PC-9 (cell line): ENCODE data around the gene ROR2. TPM values are rescaled to one million over a fixed set of nuclear protein-coding genes. Genes with fewer than 3 reads are reported as not detected.

Experiments used
- BruUV-seq: library from RNA; stranded (reverse); fragments of 400-500 nt; replicated peaks from 2 replicates; lab custom pipeline; 2021; lab: Mats Ljungman, UMichigan
- CTCF ChIA-PET: fragments of 300-600 bp; sonication (Branson Sonifier 250); formaldehyde crosslinking; loops from one replicate; lab custom pipeline; 2022; ENCODE audit warnings: antibody characterized with exemption; lab: Charles Lee
- POLR2A ChIA-PET: fragments of 300-600 bp; sonication (Branson Sonifier 250); formaldehyde crosslinking; loops from one replicate; lab custom pipeline; 2022; ENCODE audit warnings: antibody characterized with exemption; ENCODE audit not compliant: unreplicated experiment; lab: Charles Lee
- DNase-seq, 2 experiments: peaks; one replicate each; pipeline versions ENCODE4 v3.0.0 to v3.0.0-alpha.2; 2015 to 2022; ENCODE audit warnings: mixed read lengths in 1 of 2
- H2AFZ ChIP-seq: fragments of 200-600 bp; sonication (generic); 2 replicates; pipeline ENCODE4 v1.8.1; 2017; ENCODE audit warnings: antibody characterized with exemption
- H3F3A ChIP-seq: fragments of 200-600 bp; sonication (generic); 2 replicates; pipeline ENCODE4 v1.8.1; 2017; ENCODE audit warnings: antibody characterized with exemption, mild to moderate bottlenecking, low read depth; ENCODE audit not compliant: insufficient read depth
- H3K27ac ChIP-seq: fragments of 200-600 bp; sonication (generic); 2 replicates; pipeline ENCODE4 v1.6.1; 2016; ENCODE audit warnings: mixed run types
- H3K27me3 ChIP-seq: fragments of 200-600 bp; sonication (generic); 2 replicates; pipeline ENCODE4 v1.6.1; 2016; ENCODE audit warnings: low read depth, mixed run types; ENCODE audit not compliant: insufficient read depth
- H3K36me3 ChIP-seq: fragments of 200-600 bp; sonication (generic); 2 replicates; pipeline ENCODE4 v1.6.1; 2016; ENCODE audit warnings: low read depth, mixed run types
- H3K4me1 ChIP-seq: fragments of 200-600 bp; sonication (generic); replicated peaks from 2 replicates; pipeline ENCODE4 v1.6.1; 2016; ENCODE audit warnings: mixed run types; ENCODE audit not compliant: insufficient read depth
- H3K4me2 ChIP-seq: fragments of 200-600 bp; sonication (generic); 2 replicates; pipeline ENCODE4 v1.6.1; 2017; ENCODE audit warnings: mixed run types
- H3K4me3 ChIP-seq: fragments of 200-600 bp; sonication (generic); 2 replicates; pipeline ENCODE4 v1.6.1; 2016; ENCODE audit warnings: mixed run types
- H3K79me2 ChIP-seq: fragments of 200-600 bp; sonication (generic); 2 replicates; pipeline ENCODE4 v1.6.1; 2017; ENCODE audit warnings: low read depth, mixed run types
- H3K9me2 ChIP-seq: fragments of 200-600 bp; sonication (generic); 2 replicates; pipeline ENCODE4 v1.8.1; 2017; ENCODE audit warnings: mild to moderate bottlenecking; ENCODE audit not compliant: insufficient read depth
- H3K9me3 ChIP-seq: fragments of 200-600 bp; sonication (generic); 2 replicates; pipeline ENCODE4 v1.8.1; 2016; ENCODE audit warnings: low read depth; ENCODE audit not compliant: insufficient read depth
- H4K20me1 ChIP-seq: fragments of 200-600 bp; sonication (generic); 2 replicates; pipeline ENCODE4 v1.8.1; 2017; ENCODE audit not compliant: insufficient read depth
- EZH2 ChIP-seq: fragments of 200-600 bp; sonication (generic); IDR thresholded peaks from 2 replicates; pipeline ENCODE4 v1.8.0; 2017; ENCODE audit warnings: antibody characterized with exemption, low read depth
- intact Hi-C: fragments of 100-400 bp; cut with micrococcal nuclease; formaldehyde crosslinking; loops from one replicate; pipeline ENCODE4 v1.10.0; 2022; ENCODE audit not compliant: unreplicated experiment
- total RNA-seq: library from RNA; stranded (reverse); gene quantifications from 2 replicates; pipeline ENCODE4 v1.2.3, GENCODE V29; 2021
- TF ChIP-seq, protein P1 (sequence below): fragments of 200-600 bp; sonication (generic); conservative IDR thresholded peaks from 2 replicates; pipeline ENCODE4 v1.6.1; 2017; ENCODE audit warnings: mixed run types, antibody characterized with exemption, mild to moderate bottlenecking, moderate library complexity

ROR2 gene
- total RNA-seq, 1 experiment from 2014 or later = not detected

- H3K9me2 ChIP-seq = no peaks in the 10 kb centered on the region
- no peak overlapping the region for H3K4me3 ChIP-seq
- no peak overlapping the region for H3K4me2 ChIP-seq
- H3K36me3 ChIP-seq = no peaks in the 10 kb centered on the region
- no peak for TF ChIP-seq EZH2
- TF ChIP-seq, protein P1, sequence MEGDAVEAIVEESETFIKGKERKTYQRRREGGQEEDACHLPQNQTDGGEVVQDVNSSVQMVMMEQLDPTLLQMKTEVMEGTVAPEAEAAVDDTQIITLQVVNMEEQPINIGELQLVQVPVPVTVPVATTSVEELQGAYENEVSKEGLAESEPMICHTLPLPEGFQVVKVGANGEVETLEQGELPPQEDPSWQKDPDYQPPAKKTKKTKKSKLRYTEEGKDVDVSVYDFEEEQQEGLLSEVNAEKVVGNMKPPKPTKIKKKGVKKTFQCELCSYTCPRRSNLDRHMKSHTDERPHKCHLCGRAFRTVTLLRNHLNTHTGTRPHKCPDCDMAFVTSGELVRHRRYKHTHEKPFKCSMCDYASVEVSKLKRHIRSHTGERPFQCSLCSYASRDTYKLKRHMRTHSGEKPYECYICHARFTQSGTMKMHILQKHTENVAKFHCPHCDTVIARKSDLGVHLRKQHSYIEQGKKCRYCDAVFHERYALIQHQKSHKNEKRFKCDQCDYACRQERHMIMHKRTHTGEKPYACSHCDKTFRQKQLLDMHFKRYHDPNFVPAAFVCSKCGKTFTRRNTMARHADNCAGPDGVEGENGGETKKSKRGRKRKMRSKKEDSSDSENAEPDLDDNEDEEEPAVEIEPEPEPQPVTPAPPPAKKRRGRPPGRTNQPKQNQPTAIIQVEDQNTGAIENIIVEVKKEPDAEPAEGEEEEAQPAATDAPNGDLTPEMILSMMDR = no peak
- ChIA-PET CTCF (no interaction called here), POLR2A (no interaction called here)
- H2AFZ ChIP-seq = no peak overlapping the region
- H3K27ac ChIP-seq = no peak overlapping the region
- no TSS peak for BruUV-seq
- no peak for DNase-seq
- no peaks in the 10 kb centered on the region for H3K4me1 ChIP-seq
- H3K27me3 ChIP-seq = peaks cover 81% of the 10 kb centered on the region
- intact Hi-C loops = no loop called here
- H3K79me2 ChIP-seq = no peaks in the 10 kb centered on the region
- no peaks in the 10 kb centered on the region for H3K9me3 ChIP-seq
- H3F3A ChIP-seq = no peaks in the 10 kb centered on the region
- no peaks in the 10 kb centered on the region for H4K20me1 ChIP-seq
Measured at GRCh38 chr9:91766315-91767069, 183.5 kb downstream of the ROR2 start.

DNA sequence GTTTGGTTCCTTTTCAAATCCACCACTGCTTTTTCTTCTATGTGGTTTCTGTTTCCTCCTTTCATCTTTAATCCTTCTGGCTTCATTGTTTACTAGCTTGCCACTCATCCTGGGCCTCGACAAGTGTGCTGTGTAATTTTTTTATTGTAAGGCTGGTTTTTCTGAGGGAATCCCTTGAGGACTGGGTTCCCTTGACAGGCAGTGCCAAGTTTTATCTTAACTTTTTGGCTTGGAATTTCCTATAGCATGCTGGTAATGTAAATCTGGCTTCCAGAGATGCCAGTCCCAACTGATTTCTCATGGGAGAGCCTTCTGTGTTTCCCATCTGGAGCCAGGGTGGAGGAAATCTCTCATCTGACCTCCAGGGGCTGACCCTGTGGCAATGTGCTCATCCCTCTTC lies 184.7 kb downstream of the ROR2 start:
- TF ChIP-seq EZH2 = no peak
- TF ChIP-seq, protein P1 = no peak
- H2AFZ ChIP-seq = no peak overlapping the region
- no peaks in the 10 kb centered on the region for H3K4me1 ChIP-seq
- no peak overlapping the region for H3K4me3 ChIP-seq
- CTCF ChIA-PET = no interaction called here
- no peaks in the 10 kb centered on the region for H3F3A ChIP-seq
- H3K9me2 ChIP-seq = no peaks in the 10 kb centered on the region
- no peaks in the 10 kb centered on the region for H3K9me3 ChIP-seq
- H3K79me2 ChIP-seq = no peaks in the 10 kb centered on the region
- H3K4me2 ChIP-seq = no peak overlapping the region
- POLR2A ChIA-PET = no interaction called here
- intact Hi-C loops = no loop called here
- DNase-seq = no peak
- no peaks in the 10 kb centered on the region for H4K20me1 ChIP-seq
- no TSS peak for BruUV-seq
- H3K27ac ChIP-seq = no peak overlapping the region
- H3K36me3 ChIP-seq = no peaks in the 10 kb centered on the region
- peaks cover 73% of the 10 kb centered on the region for H3K27me3 ChIP-seq

GRCh38 chr9:91764661-91765060 lies 185.4 kb downstream of the ROR2 start:
- H3K27me3 ChIP-seq = peaks cover 67% of the 10 kb centered on the region
- H3K27ac ChIP-seq = no peak overlapping the region
- intact Hi-C loops = no loop called here
- no peaks in the 10 kb centered on the region for H3F3A ChIP-seq
- H3K79me2 ChIP-seq = no peaks in the 10 kb centered on the region
- H3K4me1 ChIP-seq = no peaks in the 10 kb centered on the region
- no TSS peak for BruUV-seq
- no peaks in the 10 kb centered on the region for H3K36me3 ChIP-seq
- no peak overlapping the region for H3K4me2 ChIP-seq
- ChIA-PET POLR2A (no interaction called here), CTCF (no interaction called here)
- no peaks in the 10 kb centered on the region for H3K9me2 ChIP-seq
- H3K9me3 ChIP-seq = no peaks in the 10 kb centered on the region
- no peak for DNase-seq
- no peak overlapping the region for H2AFZ ChIP-seq
- TF ChIP-seq, protein P1 = no peak
- TF ChIP-seq EZH2 = no peak
- no peaks in the 10 kb centered on the region; the same call in 1 of the 2 replicates for H4K20me1 ChIP-seq
- no peak overlapping the region for H3K4me3 ChIP-seq
